ENCODE data around the gene CLOCK.

- TF ChIP-seq CTCF (IDR thresholded peaks at IDR 0.05; ENCODE audit: poor library complexity) = no peak
- no peak for TF ChIP-seq EZH2 (IDR thresholded peaks at IDR 0.05; ENCODE audit: borderline replicate concordance)
Observed at GRCh38 chr4:55437356-55437796, 109.3 kb downstream of the CLOCK start.
